ENCODE data around the gene TSPAN18.

Gene TSPAN18

GRCh38 chr11:44804449-44805437 lies 78.0 kb downstream of the TSPAN18 start:
- intact Hi-C loops (cut with micrococcal nuclease): no loop called here
- Mint-ChIP-seq H3K9me3 (no peaks in the 10 kb centered on the region), H3K27ac (no peak overlapping the region), H3K4me3 (no peak overlapping the region), H3K4me1 (ENCODE audit: low read depth) (no peaks in the 10 kb centered on the region), H3K36me3 (ENCODE audit: low read depth) (no peaks in the 10 kb centered on the region), H3K27me3 (peaks cover 9% of the 10 kb centered on the region)

GRCh38 chr11:44805596-44805995 lies 78.8 kb downstream of the TSPAN18 start:
- H3K27ac Mint-ChIP-seq: no peak overlapping the region

GRCh38 chr11:44808053-44808753 lies 81.4 kb downstream of the TSPAN18 start:
- Mint-ChIP-seq H3K27ac (no peak overlapping the region), H3K4me1 (ENCODE audit: low read depth) (no peaks in the 10 kb centered on the region), H3K27me3 (peaks cover 4% of the 10 kb centered on the region), H3K36me3 (ENCODE audit: low read depth) (no peaks in the 10 kb centered on the region), H3K9me3 (no peaks in the 10 kb centered on the region), H3K4me3 (no peak overlapping the region)
- intact Hi-C loops (cut with micrococcal nuclease): no loop called here

More at GRCh38 chr11:44805596-44805995, 78.8 kb downstream of the TSPAN18 start:
- Mint-ChIP-seq H3K4me1 (ENCODE audit: low read depth) (no peaks in the 10 kb centered on the region), H3K9me3 (no peaks in the 10 kb centered on the region), H3K27me3 (peaks cover 9% of the 10 kb centered on the region), H3K36me3 (ENCODE audit: low read depth) (no peaks in the 10 kb centered on the region), H3K4me3 (no peak overlapping the region)
- intact Hi-C loops (cut with micrococcal nuclease): no loop called here

GRCh38 chr11:44809283-44809682 lies 82.5 kb downstream of the TSPAN18 start:
- Mint-ChIP-seq H3K27ac (no peak overlapping the region), H3K4me3 (no peak overlapping the region), H3K27me3 (peaks cover 2% of the 10 kb centered on the region), H3K4me1 (ENCODE audit: low read depth) (no peaks in the 10 kb centered on the region), H3K36me3 (ENCODE audit: low read depth) (no peaks in the 10 kb centered on the region), H3K9me3 (no peaks in the 10 kb centered on the region)
- intact Hi-C loops (cut with micrococcal nuclease): no loop called here

GRCh38 chr11:44811841-44812448 lies 85.2 kb downstream of the TSPAN18 start:
- H3K36me3 Mint-ChIP-seq (ENCODE audit: low read depth): no peaks in the 10 kb centered on the region
- no peak overlapping the region for H3K27ac Mint-ChIP-seq
- H3K4me1 Mint-ChIP-seq (ENCODE audit: low read depth): peaks cover 10% of the 10 kb centered on the region
- intact Hi-C loops (cut with micrococcal nuclease): no loop called here
- no peak overlapping the region for H3K4me3 Mint-ChIP-seq
- no peaks in the 10 kb centered on the region for H3K9me3 Mint-ChIP-seq
- H3K27me3 Mint-ChIP-seq: no peaks in the 10 kb centered on the region

- Mint-ChIP-seq H3K4me1 (ENCODE audit: low read depth) (peaks cover 15% of the 10 kb centered on the region), H3K27me3 (no peaks in the 10 kb centered on the region), H3K9me3 (no peaks in the 10 kb centered on the region), H3K36me3 (ENCODE audit: low read depth) (no peaks in the 10 kb centered on the region), H3K27ac (no peak overlapping the region), H3K4me3 (no peak overlapping the region)
- intact Hi-C loops (cut with micrococcal nuclease): no loop called here
Observed at GRCh38 chr11:44812971-44813370, 86.2 kb downstream of the TSPAN18 start.

GRCh38 chr11:44813401-44813800 lies 86.6 kb downstream of the TSPAN18 start:
- Mint-ChIP-seq H3K27me3 (no peaks in the 10 kb centered on the region), H3K27ac (no peak overlapping the region), H3K36me3 (ENCODE audit: low read depth) (no peaks in the 10 kb centered on the region), H3K4me1 (ENCODE audit: low read depth) (peaks cover 15% of the 10 kb centered on the region), H3K9me3 (no peaks in the 10 kb centered on the region), H3K4me3 (no peak overlapping the region)
- intact Hi-C loops (cut with micrococcal nuclease): no loop called here

DNA sequence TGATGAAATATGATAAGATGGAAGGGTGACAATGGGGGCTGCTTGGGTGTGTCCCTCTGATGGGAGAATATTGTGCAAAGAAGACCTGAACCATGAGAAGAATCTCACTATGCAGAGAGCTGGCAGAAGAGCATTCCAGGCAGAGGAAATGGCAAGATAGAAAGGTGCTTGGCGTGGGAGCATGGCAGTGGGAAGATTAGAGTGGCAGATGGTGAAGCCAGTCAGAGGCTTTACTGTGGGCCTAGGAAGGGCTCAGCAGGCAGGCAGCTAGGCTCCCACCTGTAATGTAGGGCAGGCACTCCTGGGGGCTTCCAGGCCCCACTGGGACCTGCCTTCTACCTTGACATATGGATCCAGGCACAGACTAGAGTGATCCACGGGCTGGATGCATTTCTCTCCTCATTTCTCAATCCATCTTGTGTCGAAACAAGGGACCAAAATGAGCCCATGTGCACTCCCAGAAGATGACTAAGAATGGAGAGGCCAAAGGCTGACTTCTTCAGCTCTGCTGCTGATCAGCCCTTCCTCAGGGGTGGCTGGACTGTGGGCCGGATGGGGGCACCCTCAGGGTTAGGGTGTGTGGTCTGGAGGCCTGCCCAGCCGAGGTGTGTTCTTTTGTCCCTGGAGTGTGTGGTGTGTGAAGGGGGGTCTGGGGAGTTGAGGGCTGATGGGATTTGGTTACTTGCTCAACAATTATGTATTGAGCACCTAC lies 88.3 kb downstream of the TSPAN18 start:
- H3K27me3 Mint-ChIP-seq: no peaks in the 10 kb centered on the region
- H3K4me1 Mint-ChIP-seq (ENCODE audit: low read depth): peaks cover 15% of the 10 kb centered on the region
- H3K9me3 Mint-ChIP-seq: no peaks in the 10 kb centered on the region
- H3K4me3 Mint-ChIP-seq: no peak overlapping the region
- intact Hi-C loops (cut with micrococcal nuclease): no loop called here
- H3K36me3 Mint-ChIP-seq (ENCODE audit: low read depth): no peaks in the 10 kb centered on the region
- H3K27ac Mint-ChIP-seq: no peak overlapping the region

DNA sequence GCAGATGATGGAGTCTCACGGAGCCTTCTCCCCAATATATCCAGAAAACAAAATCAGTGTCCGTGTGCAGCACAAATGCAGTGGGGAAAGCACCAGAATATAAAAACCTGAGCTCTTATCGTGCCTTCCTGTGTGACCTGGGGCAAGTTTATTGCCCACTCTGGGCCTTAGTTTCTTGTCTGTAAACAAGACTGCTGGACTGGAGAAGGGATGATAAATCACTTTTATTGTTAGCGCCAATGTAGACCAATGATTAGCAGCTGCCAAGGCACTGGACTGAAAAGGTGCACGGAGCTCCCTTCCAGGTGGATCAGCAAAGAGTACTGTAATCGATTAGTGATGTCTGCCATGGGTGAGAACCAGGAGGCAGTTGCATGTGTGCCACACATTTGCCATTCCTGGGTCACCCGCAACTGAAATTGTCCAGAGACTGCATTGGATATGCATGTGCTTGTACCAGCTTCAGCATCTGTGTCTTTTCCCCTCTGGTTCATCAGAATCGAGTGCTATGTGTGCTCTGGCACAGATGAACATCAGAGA lies 89.2 kb downstream of the TSPAN18 start:
- no peaks in the 10 kb centered on the region for H3K36me3 Mint-ChIP-seq (ENCODE audit: low read depth)

DNA sequence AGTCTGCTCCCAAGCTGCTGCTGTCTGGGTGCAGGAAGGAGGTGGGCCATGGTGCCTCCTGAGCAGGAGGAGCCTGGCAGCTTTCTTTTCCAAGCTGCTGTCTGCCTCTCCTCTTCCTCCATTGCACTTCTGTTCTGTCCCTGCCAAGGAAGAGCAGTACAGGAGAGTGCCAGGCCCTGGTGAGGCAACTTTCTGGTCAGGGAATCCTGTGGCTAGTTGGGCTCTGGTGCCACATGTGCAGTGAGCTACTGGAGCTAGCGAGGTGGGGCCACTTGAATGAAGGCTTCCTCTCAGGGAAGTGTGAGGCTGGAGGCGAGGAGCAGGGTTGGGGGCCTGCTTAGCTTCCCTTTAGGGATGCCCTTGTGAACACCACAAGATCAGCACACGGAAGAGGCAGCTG lies 90.0 kb downstream of the TSPAN18 start:
- Mint-ChIP-seq H3K9me3 (no peaks in the 10 kb centered on the region), H3K27ac (no peak overlapping the region), H3K27me3 (no peaks in the 10 kb centered on the region), H3K4me3 (no peak overlapping the region), H3K36me3 (ENCODE audit: low read depth) (no peaks in the 10 kb centered on the region), H3K4me1 (ENCODE audit: low read depth) (peaks cover 15% of the 10 kb centered on the region)
- intact Hi-C loops (cut with micrococcal nuclease): no loop called here

More for the DNA sequence above, 89.2 kb downstream of the TSPAN18 start:
- H3K4me1 Mint-ChIP-seq (ENCODE audit: low read depth): peaks cover 15% of the 10 kb centered on the region
- H3K27me3 Mint-ChIP-seq: no peaks in the 10 kb centered on the region
- no peak overlapping the region for H3K4me3 Mint-ChIP-seq
- intact Hi-C loops (cut with micrococcal nuclease): no loop called here
- no peaks in the 10 kb centered on the region for H3K9me3 Mint-ChIP-seq
- no peak overlapping the region for H3K27ac Mint-ChIP-seq

DNA sequence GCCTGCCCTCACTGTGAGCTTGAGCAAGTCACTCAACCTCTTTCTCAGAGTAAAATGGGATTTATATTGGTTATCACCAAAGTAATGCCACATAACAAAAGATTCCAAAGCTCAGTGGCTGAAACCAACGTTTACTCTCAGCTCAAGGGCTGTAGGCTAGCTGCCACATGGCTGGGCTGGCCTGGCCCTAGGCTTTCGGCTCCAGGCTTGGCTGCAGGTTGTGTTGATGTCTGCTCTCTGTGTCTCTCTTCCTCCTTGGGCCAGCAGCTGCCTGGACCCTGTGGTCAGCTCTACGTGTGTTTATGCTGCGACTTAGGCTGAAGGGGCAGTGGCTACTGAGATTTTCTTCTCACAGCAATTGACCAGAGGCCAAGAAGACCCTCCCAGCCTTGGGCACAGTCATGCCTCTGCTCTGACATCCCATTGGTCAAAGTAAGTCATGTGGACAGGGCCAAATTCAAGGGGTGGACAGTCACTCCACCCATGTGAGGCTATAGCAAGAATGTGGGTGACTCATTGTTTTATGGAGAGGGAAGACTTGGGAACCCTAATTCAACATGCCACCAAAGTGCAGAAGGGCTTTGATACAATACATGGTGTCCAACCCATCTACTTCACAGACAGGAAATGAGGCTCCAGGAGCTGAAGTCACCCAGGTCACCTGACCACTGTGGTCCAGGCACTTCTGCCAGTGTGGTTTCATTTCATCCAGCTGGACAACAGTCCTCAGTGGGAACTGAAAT lies 90.6 kb downstream of the TSPAN18 start:
- Mint-ChIP-seq H3K9me3 (no peaks in the 10 kb centered on the region), H3K4me3 (no peak overlapping the region)

DNA sequence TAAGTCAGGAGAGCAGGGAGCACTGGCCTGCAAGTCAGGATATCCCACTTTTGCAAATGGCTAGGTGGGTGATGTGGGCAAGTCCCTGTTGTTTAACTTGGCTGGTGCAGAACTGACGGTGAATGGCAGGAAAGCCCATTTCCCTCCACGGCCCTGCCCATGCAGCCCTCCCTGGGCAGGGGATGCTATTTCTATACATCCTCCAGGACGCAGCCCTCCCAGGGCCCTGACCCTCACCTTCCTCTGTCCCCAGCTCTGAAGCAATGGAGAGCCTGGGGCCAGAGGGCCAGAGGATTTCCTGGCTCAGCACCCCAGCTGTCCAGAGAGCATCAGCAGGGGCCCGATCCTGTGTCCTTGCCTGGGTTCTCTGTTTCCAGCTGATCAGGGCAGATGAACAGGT lies 91.3 kb downstream of the TSPAN18 start:
- H3K36me3 Mint-ChIP-seq (ENCODE audit: low read depth): no peaks in the 10 kb centered on the region
- no peaks in the 10 kb centered on the region for H3K27me3 Mint-ChIP-seq
- no peak overlapping the region for H3K4me3 Mint-ChIP-seq
- H3K4me1 Mint-ChIP-seq (ENCODE audit: low read depth): peaks cover 15% of the 10 kb centered on the region
- no peaks in the 10 kb centered on the region for H3K9me3 Mint-ChIP-seq
- intact Hi-C loops (cut with micrococcal nuclease): no loop called here
- H3K27ac Mint-ChIP-seq: no peak overlapping the region

More for the DNA sequence above, 90.6 kb downstream of the TSPAN18 start:
- Mint-ChIP-seq H3K4me1 (ENCODE audit: low read depth) (peaks cover 15% of the 10 kb centered on the region), H3K27me3 (no peaks in the 10 kb centered on the region), H3K27ac (no peak overlapping the region), H3K36me3 (ENCODE audit: low read depth) (no peaks in the 10 kb centered on the region)
- intact Hi-C loops (cut with micrococcal nuclease): no loop called here

GRCh38 chr11:44819346-44819745 lies 92.6 kb downstream of the TSPAN18 start:
- Mint-ChIP-seq H3K9me3 (no peaks in the 10 kb centered on the region), H3K27me3 (no peaks in the 10 kb centered on the region), H3K27ac (no peak overlapping the region), H3K36me3 (ENCODE audit: low read depth) (no peaks in the 10 kb centered on the region), H3K4me3 (no peak overlapping the region), H3K4me1 (ENCODE audit: low read depth) (peaks cover 15% of the 10 kb centered on the region)
- intact Hi-C loops (cut with micrococcal nuclease): no loop called here

Data from dendritic cell treated with granulocyte-macrophage colony-stimulating factor and Interleukin-4, amounts not matched to agents 40 ng/mL and 50 ng/mL, for 4 days (primary cell).